Chondrocyte (in vitro differentiated cells): Measurements from ENCODE around the gene EPN2. TPM values are rescaled to one million over a fixed set of nuclear protein-coding genes. Genes with fewer than 3 reads are reported as not detected.
A peak's percentile ranks its signal among the peaks of the same experiment; 100 is the strongest.

ENCODE experiments used
- DNase-seq: peaks from one replicate; pipeline ENCODE4 v3.0.0; 2021; ENCODE audit warnings: mixed read lengths, low spot score
- H3K27ac Mint-ChIP-seq: one replicate; pipeline ENCODE4 v1.8.0; 2021; ENCODE audit warnings: mild to moderate bottlenecking, moderate library complexity, mixed read lengths; ENCODE audit not compliant: unreplicated experiment
- H3K27me3 Mint-ChIP-seq: 2 replicates; pipeline ENCODE4 v1.8.0; 2021; ENCODE audit warnings: low read depth, mixed read lengths
- H3K36me3 Mint-ChIP-seq: 2 replicates; pipeline ENCODE4 v1.8.0; 2021; ENCODE audit warnings: low read depth, mixed read lengths
- H3K4me1 Mint-ChIP-seq: 2 replicates; pipeline ENCODE4 v1.8.0; 2021; ENCODE audit warnings: low read depth, mild to moderate bottlenecking, mixed read lengths
- H3K4me3 Mint-ChIP-seq: one replicate; pipeline ENCODE4 v1.8.0; 2021; ENCODE audit warnings: mild to moderate bottlenecking, moderate library complexity, mixed read lengths; ENCODE audit not compliant: unreplicated experiment
- H3K9me3 Mint-ChIP-seq: 2 replicates; pipeline ENCODE4 v1.8.0; 2021; ENCODE audit warnings: low read depth, mixed read lengths
- CTCF ChIP-seq: fragments of 200-600 bp; sonication (generic); IDR thresholded peaks from 2 replicates; pipeline ENCODE4 v1.5.0; 2021; ENCODE audit warnings: antibody characterized with exemption, mild to moderate bottlenecking, moderate library complexity
- total RNA-seq: library from RNA; stranded (reverse); gene quantifications from 3 replicates; pipeline ENCODE4 v1.2.1, GENCODE V29; 2021

EPN2 gene
- total RNA-seq, 1 donor from 2014 or later, result 37.8 TPM

- TF ChIP-seq CTCF, result no peak
- Mint-ChIP-seq H3K27ac (no peak overlapping the region), H3K9me3 (no peaks in the 10 kb centered on the region), H3K4me3 (no peak overlapping the region), H3K4me1 (peaks cover 2% of the 10 kb centered on the region), H3K27me3 (no peaks in the 10 kb centered on the region), H3K36me3 (peaks cover 1% of the 10 kb centered on the region)
- no peak for DNase-seq
These were observed 68.1 kb downstream of the EPN2 start for GRCh38 chr17:19305256-19305655.

GRCh38 chr17:19305761-19306159 is 68.6 kb downstream of the EPN2 start:
- no peaks in the 10 kb centered on the region for H3K9me3 Mint-ChIP-seq
- peaks cover 1% of the 10 kb centered on the region for H3K36me3 Mint-ChIP-seq
- TF ChIP-seq CTCF, result no peak
- peaks cover 2% of the 10 kb centered on the region for H3K4me1 Mint-ChIP-seq
- no peak overlapping the region for H3K4me3 Mint-ChIP-seq
- no peak overlapping the region for H3K27ac Mint-ChIP-seq
- no peaks in the 10 kb centered on the region for H3K27me3 Mint-ChIP-seq
- no peak for DNase-seq

GRCh38 chr17:19306160-19307111 is 69.3 kb downstream of the EPN2 start:
- DNase-seq, result no peak
- peaks cover 2% of the 10 kb centered on the region for H3K4me1 Mint-ChIP-seq
- no peaks in the 10 kb centered on the region for H3K27me3 Mint-ChIP-seq
- H3K4me3 Mint-ChIP-seq, result no peak overlapping the region
- H3K27ac Mint-ChIP-seq, result no peak overlapping the region
- H3K9me3 Mint-ChIP-seq, result no peaks in the 10 kb centered on the region
- peaks cover 1% of the 10 kb centered on the region for H3K36me3 Mint-ChIP-seq
- TF ChIP-seq CTCF, result no peak

GRCh38 chr17:19307521-19307920 is 70.4 kb downstream of the EPN2 start:
- Mint-ChIP-seq H3K27ac (no peak overlapping the region), H3K4me1 (peaks cover 2% of the 10 kb centered on the region), H3K4me3 (no peak overlapping the region), H3K9me3 (no peaks in the 10 kb centered on the region), H3K27me3 (no peaks in the 10 kb centered on the region), H3K36me3 (peaks cover 7% of the 10 kb centered on the region)
- peak; percentile 33 for DNase-seq
- no peak for TF ChIP-seq CTCF

GRCh38 chr17:19308398-19308797 is 71.2 kb downstream of the EPN2 start:
- H3K36me3 Mint-ChIP-seq, result peaks cover 11% of the 10 kb centered on the region
- H3K27me3 Mint-ChIP-seq, result no peaks in the 10 kb centered on the region
- DNase-seq, result peak; percentile 52
- no peak overlapping the region for H3K27ac Mint-ChIP-seq
- H3K4me1 Mint-ChIP-seq, result peaks cover 2% of the 10 kb centered on the region
- no peak overlapping the region for H3K4me3 Mint-ChIP-seq
- no peaks in the 10 kb centered on the region for H3K9me3 Mint-ChIP-seq
- TF ChIP-seq CTCF, result no peak
